HG02852 (cell line): ENCODE data around the gene DAZL.
"Not testable (repeated sequence)": the region's sequence is repeated elsewhere in the genome, so short reads cannot be mapped to it uniquely, and the experiment has no call there.

Experiments
- ATAC-seq: cut with Tn5 transposase; IDR thresholded peaks from one replicate; pipeline ENCODE4 v1.9.1; 2021; ENCODE audit warnings: mild to moderate bottlenecking, moderate library complexity; ENCODE audit not compliant: unreplicated experiment

Gene DAZL, protein sequence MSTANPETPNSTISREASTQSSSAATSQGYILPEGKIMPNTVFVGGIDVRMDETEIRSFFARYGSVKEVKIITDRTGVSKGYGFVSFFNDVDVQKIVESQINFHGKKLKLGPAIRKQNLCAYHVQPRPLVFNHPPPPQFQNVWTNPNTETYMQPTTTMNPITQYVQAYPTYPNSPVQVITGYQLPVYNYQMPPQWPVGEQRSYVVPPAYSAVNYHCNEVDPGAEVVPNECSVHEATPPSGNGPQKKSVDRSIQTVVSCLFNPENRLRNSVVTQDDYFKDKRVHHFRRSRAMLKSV

GRCh38 chr3:16604887-16605602 lies at the start of gene DAZL:
TSS of gene DAZL (minus strand) at chr3:16605423. CDS start at chr3:16605205, 218 bp downstream.
- ATAC-seq, result no peak

DNA sequence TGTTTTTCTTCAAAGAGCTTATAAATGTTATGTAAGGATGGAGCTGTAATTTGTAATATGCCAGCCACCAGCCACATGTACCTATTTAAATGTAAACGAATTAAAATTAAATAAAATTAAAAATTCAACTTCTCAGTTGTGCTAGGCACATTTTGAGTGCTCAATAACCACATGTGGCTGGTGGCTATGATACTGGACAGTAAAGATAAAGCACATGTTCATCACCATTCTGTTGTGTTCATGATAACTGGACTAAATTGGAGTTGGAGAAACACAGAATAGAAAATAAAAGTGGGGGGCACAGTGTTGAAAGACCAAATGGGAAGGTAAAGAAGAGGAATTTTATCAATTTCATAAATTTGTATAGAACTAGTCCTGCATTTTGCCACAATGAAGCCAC lies 49.8 kb upstream of the DAZL start:
- no peak for ATAC-seq

GRCh38 chr3:16653712-16654111 lies 48.5 kb upstream of the DAZL start:
- ATAC-seq, result no peak

GRCh38 chr3:16647668-16648067 lies 42.4 kb upstream of the DAZL start:
- no peak for ATAC-seq

DNA sequence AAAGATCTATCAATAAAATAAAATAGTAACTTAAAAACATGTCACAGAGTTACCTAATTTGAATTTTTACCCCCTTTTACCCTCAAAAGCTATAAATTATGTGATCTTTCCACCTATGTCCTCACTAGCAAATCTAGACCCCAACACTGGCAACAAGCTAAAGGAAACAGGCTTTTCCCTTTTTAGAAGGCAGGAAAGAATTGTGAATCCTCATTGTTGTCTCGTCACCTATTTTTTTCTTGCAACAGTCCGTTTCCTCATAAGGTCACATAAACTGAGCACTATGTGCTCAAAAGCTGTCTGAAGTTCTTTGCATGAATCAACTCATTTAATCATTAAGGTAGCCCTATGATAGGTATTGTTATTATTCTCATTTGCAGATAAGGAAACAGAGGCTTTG lies 34.6 kb upstream of the DAZL start:
- ATAC-seq, result no peak

GRCh38 chr3:16633948-16634347 lies 28.7 kb upstream of the DAZL start:
- peak; percentile 75 for ATAC-seq

GRCh38 chr3:16632395-16632794 lies 27.2 kb upstream of the DAZL start:
- no peak for ATAC-seq

GRCh38 chr3:16618721-16619120 lies 13.5 kb upstream of the DAZL start:
- ATAC-seq, result no peak

DNA sequence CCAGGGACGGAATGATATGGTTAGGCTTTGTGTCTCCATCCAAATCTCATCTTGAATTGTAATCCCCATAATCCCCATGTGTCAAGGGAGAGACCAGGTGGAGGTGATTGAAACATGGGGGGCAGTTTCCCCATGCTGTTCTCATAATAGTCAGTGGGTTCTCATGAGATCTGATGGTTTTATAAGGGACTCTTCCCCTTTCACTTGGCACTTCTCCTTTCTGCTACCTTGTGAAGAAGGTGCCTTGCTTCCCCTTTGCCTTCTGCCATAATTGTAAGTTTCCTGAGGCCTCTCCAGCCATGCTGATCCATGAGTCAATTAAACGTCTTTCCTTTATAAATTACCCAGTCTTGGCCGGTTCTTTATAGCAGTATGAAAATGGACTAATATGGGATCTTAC lies 11.9 kb upstream of the DAZL start:
- ATAC-seq, result not testable (repeated sequence)

DNA sequence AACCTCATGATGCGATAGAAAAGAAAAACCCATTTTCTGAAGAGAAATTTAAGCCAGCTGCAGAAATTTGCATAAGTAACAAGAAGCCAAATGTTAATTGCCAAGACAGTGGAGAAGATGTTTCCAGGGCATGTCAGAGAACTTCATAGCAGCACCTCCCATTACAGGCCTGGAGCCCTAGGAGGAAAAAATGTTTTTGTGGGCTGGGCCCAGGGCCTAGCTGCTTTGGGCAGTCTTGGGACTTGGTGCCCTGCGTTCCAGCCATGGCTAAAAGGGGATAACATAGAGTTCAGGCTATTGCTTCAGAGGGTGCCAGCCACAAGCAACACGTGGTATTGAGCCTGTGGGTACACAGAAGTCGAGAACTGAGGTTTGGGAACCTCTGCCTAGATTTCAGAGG lies 10.9 kb upstream of the DAZL start:
- ATAC-seq, result no peak

DNA sequence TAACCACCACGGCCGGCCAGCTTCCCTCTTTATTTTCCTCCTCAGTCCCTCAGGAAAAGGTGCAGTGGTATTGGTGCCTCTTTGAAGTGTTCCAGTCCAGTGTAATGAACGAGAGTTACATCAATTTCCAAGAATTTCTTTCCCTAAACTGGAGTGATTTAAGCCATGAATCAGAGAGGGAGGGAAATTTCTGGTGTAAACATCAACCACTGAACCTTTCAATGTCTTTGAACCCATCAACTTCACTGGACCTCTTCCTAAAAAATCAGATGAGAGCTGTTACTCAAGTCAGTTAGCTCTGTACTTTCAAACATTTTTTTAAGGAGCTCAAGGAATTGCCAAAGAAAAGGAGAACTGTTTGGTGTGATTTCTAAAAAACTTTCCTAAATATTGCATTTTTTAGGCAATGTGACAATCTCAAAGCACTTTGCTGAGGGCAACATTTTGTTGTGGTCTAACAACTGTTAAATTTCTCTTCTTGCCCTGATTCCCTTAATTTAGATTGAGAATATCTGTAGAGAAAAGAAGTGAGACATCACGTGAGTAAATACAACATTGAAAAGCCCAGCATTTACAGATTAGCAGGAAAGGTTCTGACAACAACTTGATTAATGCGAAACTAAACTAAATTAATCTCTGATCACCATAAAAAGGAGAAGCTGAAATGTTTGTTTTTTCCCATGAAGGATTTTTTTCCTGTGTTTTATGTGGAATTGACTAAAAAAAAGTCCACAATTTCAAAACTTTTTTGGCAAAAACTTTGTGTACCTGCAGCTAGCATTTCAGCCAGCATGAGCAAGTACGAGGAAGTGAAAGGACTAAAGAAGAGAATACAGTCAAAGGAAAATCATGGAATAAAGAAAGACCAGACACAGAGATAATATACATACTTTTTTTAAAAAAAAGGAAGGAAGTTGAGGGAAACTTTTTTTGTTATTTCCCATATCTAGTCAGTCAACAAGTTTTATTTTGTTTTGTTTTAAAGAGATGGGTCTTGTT lies 9.1 kb upstream of the DAZL start:
- ATAC-seq, result no peak

DNA sequence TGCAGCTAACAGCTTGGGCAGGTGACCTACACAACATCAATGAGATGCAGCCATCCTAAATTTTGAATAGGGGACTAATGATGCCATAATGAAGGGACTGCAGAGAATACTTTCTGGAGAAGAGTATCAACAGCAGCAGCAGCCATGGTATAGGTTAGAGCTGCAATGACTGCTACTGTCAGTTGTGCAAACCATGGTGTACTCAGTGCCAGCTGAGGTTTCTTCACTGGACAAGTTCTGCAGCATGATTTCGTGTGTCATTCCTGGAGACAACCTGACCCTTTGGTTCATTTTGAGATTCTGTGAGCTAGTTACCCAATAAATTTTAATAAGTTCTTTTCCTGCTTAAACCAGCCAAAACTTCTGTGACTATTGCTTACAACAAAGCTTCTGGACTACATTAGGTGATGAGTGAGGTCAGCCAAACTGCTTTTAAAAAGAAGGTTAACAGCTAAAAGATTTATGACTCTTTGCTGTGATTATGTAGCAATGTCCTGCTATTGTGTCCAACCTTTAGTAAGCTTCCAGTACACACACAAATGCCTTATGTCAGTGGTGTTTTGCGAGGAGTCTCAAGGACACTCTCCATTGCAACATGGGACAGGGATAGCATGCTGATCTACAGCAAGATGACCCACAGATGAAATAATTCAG lies 4.8 kb upstream of the DAZL start:
- no peak for ATAC-seq

DNA sequence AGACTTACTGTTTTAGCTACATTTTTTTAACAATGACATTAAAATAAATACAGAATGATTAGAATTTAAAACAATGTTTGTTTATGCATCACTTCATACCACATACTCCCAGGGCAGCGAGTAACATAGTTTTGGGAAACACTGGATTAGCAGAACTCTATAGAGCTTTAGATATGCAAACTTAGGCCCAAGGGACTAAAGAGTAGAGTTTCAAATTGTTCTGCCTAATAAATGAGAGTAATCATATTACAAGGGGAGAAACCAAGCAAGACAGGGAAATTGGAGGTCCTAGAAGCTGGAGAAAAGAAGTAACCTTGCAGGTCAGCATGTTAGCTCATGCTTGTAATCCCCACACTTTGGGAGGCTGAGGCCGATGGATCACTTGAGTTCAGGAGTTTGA lies 3.6 kb upstream of the DAZL start:
- no peak for ATAC-seq

DNA sequence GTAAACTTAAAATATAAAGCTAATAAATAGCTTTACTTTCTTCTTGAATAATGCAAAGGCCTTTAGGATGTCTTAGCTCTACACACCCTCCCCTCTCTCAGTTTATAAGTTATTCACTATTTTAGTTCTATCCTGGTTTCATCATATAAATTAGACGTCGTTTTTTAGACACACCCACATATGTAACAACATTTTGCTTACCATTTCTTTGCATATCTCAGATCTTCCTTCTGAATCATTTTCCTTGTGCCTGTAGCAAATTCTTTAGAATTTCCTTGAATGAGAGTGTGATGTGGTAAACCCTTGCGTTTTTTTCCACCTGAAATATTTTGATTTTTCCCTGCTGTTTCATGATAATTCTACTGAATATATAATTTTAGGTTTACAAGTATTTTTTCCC lies 2.5 kb upstream of the DAZL start:
- no peak for ATAC-seq

DNA sequence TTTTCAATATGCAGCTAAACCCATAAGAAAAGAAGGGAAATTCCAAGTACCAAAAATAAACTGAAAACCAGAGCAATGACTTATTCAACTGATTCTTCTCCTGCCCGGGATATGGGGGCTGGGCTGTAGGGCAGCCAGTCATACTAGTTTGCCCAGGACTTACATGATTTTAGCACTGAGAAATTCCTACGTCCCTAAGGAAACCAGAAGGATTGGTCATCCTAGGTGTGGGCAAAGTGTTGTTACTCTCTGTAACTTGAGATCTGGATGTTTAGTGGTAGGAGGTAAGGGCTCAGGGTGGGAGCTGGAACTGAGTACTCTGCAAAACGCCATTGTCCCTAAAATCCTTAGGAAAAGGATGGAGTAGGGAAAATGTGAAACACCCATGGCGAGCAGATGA lies 1.2 kb upstream of the DAZL start:
- no peak for ATAC-seq

DNA sequence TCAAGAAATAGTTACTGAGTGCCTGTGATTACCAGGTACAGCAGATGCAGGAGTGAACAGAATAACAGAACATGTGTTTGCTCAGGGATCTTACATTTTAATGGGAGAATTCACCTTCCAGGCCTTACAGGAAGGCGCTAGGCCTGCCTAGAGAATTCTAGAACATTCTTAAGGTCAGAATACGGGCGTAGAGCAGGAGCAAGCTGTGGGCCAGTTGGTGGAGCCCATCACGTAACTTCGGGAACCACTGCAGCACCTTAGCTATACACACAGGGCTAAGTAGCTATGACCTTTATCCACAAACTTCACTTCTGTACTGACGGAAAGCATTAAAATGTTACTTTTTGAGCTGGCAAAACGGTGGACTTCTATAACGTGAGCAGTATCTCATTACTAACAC lies 743 bp upstream of the DAZL start:
- no peak for ATAC-seq

GRCh38 chr3:16604433-16604832 lies 790 bp downstream of the DAZL start:
- ATAC-seq, result no peak

DNA sequence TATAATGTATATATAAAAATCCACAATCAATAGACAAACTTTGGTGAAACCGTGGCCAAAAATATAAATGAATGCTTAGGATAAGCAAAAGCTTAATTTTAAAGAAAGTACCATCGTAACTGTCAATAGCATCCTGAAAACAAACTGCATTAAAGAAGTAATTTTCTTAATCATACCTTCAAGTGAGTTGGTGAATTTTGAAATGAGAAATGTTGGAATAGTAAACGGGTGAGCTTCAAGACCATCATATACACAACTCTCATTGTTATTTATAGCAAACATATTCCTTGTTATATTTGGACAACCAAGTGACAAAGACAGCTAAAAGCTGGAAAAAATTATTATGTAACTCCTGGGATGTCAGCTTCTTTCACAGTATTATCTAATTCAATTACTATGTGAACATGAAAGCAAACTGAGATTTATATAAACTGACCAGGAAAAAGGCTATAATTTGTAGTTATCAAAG lies 3.7 kb downstream of the DAZL start:
- no peak for ATAC-seq

DNA sequence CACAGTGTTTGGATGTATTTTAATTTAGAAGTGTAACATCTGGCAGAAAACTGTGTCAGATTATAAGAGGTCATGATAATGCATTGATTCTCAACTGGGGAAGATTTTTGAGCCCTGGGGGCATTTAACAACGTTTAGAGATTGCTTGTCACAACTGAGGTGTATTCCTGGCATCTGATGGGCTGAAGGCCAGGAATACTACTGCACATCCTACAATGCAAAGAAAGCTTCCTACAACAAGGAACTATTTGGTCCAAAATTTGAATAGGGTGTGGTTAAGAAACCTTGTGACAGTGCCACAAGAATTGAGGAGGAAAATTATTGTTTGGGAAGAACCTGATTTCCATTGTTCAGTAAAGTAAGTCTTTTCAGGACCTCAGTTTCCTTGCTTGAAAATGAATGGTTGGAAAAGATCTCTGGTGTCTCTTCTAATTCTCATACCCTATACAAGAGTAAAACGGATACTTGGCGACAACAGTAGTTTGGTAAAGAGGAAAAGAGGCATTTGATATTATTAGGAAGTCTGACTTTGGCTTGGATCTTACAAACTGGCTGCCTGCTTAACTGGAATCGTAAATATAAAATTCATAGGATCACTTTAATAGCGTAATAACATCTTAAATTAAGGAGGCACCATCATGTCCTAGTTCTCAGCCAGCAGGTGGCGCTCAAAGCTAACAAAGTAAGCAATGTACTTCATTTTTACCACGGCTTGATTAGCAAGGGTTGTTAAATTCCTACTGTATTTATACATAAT lies 4.3 kb downstream of the DAZL start:
- ATAC-seq, result no peak

DNA sequence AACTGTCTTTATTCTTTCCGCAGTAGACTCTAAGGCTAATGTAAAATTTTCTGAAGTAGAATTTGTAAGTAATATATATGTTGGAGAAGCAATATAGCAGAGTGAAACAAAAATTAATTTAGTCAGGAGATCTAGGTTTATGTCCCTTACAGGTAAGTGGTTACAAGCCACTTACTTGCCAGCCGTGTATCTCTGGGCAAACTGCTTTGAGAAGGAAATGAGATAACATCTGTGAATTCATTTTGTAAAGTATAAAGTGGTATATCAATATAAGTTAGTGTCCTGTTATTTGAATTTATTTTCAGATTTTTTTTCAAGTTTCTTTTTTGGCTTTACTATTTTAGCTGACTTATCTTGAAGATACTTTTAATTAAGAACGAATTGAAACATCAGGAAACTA lies 5.5 kb downstream of the DAZL start:
- ATAC-seq, result no peak
